Panc1 (cell line): ENCODE results near the gene PLA2G2C. TPM values are rescaled to one million over a fixed set of nuclear protein-coding genes. Genes with fewer than 3 reads are reported as not detected.

Experiments
- ATAC-seq: fragments of 200-7000 bp; cut with Tn5 transposase; 2 replicates; pipeline ENCODE4 v1.9.1; 2020; ENCODE audit warnings: mild to moderate bottlenecking, moderate library complexity
- BruUV-seq: library from RNA; stranded (reverse); fragments of 400-500 nt; replicated peaks from 2 replicates; lab custom pipeline; 2021; lab: Mats Ljungman, UMichigan
- CTCF ChIA-PET: fragments of 300-600 bp; sonication (Branson Sonifier 250); formaldehyde crosslinking; loops from one replicate; lab custom pipeline; 2022; ENCODE audit warnings: antibody characterized with exemption; lab: Charles Lee
- POLR2A ChIA-PET: fragments of 300-600 bp; sonication (Branson Sonifier 250); formaldehyde crosslinking; loops from one replicate; lab custom pipeline; 2022; ENCODE audit warnings: antibody characterized with exemption; lab: Charles Lee
- DNase-seq: peaks from one replicate; pipeline ENCODE4 v3.0.0-alpha.2; 2010; ENCODE audit warnings: low read depth, low spot score
- H3K27ac ChIP-seq: 2 replicates; pipeline ENCODE4 v1.5.1; 2011; ENCODE audit warnings: mild to moderate bottlenecking, low read length, inconsistent platforms
- H3K27me3 ChIP-seq: fragments of 200-500 bp; sonication (Bioruptor generic); 2 replicates; pipeline ENCODE4 v1.6.0; 2014; ENCODE audit warnings: low read length, inconsistent platforms; ENCODE audit not compliant: control insufficient read depth, insufficient read depth
- H3K36me3 ChIP-seq: fragments of 200-500 bp; sonication (Bioruptor generic); 2 replicates; pipeline ENCODE4 v1.5.1; 2014; ENCODE audit warnings: inconsistent platforms, mild to moderate bottlenecking, low read length, moderate library complexity; ENCODE audit not compliant: control insufficient read depth, insufficient read depth
- H3K4me1 ChIP-seq: 2 replicates; pipeline ENCODE4 v1.5.1; 2011; ENCODE audit warnings: inconsistent platforms, mild to moderate bottlenecking, low read length, moderate library complexity; ENCODE audit not compliant: control insufficient read depth, insufficient read depth
- H3K4me3 ChIP-seq, 2 experiments: 2 replicates each; pipeline ENCODE4 v1.5.1; 2011 to 2012; ENCODE audit warnings: low read depth in 2 of 2, low read length in 2 of 2, mild to moderate bottlenecking in 2 of 2, inconsistent platforms in 1 of 2, moderate library complexity in 1 of 2
- H3K9me3 ChIP-seq: fragments of 200-500 bp; sonication (Bioruptor generic); 2 replicates; pipeline ENCODE4 v1.5.1; 2014; ENCODE audit warnings: low read depth, mild to moderate bottlenecking, inconsistent platforms, low read length, moderate library complexity; ENCODE audit not compliant: control insufficient read depth, insufficient read depth
- POLR2AphosphoS5 ChIP-seq: IDR thresholded peaks from 2 replicates; pipeline ENCODE4 v1.6.1; 2012; ENCODE audit warnings: mild to moderate bottlenecking, low read depth, low read length, moderate library complexity
- SIN3A ChIP-seq: IDR thresholded peaks from 2 replicates; pipeline ENCODE4 v1.6.1; 2012; ENCODE audit warnings: low read depth, mild to moderate bottlenecking, low read length, moderate library complexity, borderline replicate concordance; ENCODE audit not compliant: insufficient read depth
- TCF7L2 ChIP-seq: IDR thresholded peaks from 2 replicates; pipeline ENCODE4 v1.6.1; 2011; ENCODE audit warnings: mild to moderate bottlenecking, low read depth, low read length, inconsistent platforms
- in situ Hi-C: cut with HindIII; loops from 2 replicates; pipeline ENCODE4 v1.10.0; 2016; ENCODE audit warnings: low sequenced_read_pairs, low pct_unique_long_range_greater_than_20kb
- intact Hi-C: fragments of 100-400 bp; cut with micrococcal nuclease; formaldehyde crosslinking; loops from one replicate; pipeline ENCODE4 v1.10.0; 2022; ENCODE audit not compliant: unreplicated experiment
- total RNA-seq: library from RNA; stranded (reverse); gene quantifications from one replicate; pipeline ENCODE4 v1.2.1, GENCODE V29; 2021; ENCODE audit not compliant: unreplicated experiment
- TF ChIP-seq, protein P1 (sequence below), 2 experiments: IDR thresholded peaks; 2 replicates each; pipeline ENCODE4 v1.6.1; 2011 to 2012; ENCODE audit warnings: low read depth in 2 of 2, control low read depth in 1 of 2, low read length in 1 of 2, mild to moderate bottlenecking in 1 of 2, moderate library complexity in 1 of 2; ENCODE audit not compliant: insufficient read depth in 1 of 2
- TF ChIP-seq, protein P2 (sequence below): fragments of 450-650 bp; IDR thresholded peaks from 2 replicates; pipeline ENCODE4 v1.5.1; 2017; ENCODE audit warnings: mild to moderate bottlenecking

The PLA2G2C gene
- total RNA-seq, 1 experiment from 2014 or later, result not detected

DNA sequence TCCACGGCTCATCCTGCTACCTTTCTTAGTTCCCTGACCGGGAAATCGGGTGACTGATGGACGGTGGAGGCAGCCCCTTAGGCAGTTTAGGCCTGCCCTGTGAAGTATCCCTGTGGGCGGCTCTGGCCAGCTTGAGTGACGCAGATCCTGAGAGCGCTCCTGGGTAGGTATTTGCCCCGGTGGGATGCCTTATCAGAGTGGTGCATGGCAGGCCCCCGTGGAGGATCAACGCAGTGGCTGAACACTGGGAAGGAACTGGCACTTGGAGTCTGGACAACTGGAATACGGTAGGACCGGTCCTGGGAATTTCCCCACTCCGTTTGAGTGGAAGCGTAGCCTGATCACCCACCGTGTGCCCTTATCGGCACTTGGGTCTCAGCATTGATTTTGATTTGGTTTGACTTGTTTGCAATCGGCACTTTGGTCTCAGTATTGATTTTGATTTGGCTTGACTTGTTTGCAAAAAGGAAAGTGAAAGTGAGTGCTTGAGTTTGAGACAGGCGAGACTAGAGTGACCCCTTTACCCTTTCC, 32.0 kb downstream of the PLA2G2C start:
- ChIA-PET POLR2A (no interaction called here), CTCF (interaction anchor here (0.5 to 0.6 kb wide), 2 partner anchors 24 to 52 kb away, joined by 3 read pairs; no protein-coding TSS in a partner anchor)
- BruUV-seq, result no TSS peak
- intact Hi-C loops, result no loop called here
- Histone ChIP-seq H3K27ac (peak overlapping the region; percentile 21; the same call in 1 of the 2 replicates), H3K4me1 (peaks cover 4% of the 10 kb centered on the region; the same call in 1 of the 2 replicates), H3K4me3 (peak overlapping the region in 1 of 2 experiments; percentile 3; a peak in 2 of 4 replicates), H3K9me3 (peaks cover under 1% of the 10 kb centered on the region; the same call in 1 of the 2 replicates), H3K27me3 (no peaks in the 10 kb centered on the region), H3K36me3 (no peaks in the 10 kb centered on the region)
- TF ChIP-seq POLR2AphosphoS5, result no peak
- TF ChIP-seq, protein P1, sequence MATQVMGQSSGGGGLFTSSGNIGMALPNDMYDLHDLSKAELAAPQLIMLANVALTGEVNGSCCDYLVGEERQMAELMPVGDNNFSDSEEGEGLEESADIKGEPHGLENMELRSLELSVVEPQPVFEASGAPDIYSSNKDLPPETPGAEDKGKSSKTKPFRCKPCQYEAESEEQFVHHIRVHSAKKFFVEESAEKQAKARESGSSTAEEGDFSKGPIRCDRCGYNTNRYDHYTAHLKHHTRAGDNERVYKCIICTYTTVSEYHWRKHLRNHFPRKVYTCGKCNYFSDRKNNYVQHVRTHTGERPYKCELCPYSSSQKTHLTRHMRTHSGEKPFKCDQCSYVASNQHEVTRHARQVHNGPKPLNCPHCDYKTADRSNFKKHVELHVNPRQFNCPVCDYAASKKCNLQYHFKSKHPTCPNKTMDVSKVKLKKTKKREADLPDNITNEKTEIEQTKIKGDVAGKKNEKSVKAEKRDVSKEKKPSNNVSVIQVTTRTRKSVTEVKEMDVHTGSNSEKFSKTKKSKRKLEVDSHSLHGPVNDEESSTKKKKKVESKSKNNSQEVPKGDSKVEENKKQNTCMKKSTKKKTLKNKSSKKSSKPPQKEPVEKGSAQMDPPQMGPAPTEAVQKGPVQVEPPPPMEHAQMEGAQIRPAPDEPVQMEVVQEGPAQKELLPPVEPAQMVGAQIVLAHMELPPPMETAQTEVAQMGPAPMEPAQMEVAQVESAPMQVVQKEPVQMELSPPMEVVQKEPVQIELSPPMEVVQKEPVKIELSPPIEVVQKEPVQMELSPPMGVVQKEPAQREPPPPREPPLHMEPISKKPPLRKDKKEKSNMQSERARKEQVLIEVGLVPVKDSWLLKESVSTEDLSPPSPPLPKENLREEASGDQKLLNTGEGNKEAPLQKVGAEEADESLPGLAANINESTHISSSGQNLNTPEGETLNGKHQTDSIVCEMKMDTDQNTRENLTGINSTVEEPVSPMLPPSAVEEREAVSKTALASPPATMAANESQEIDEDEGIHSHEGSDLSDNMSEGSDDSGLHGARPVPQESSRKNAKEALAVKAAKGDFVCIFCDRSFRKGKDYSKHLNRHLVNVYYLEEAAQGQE (IDR thresholded peaks at IDR 0.05; ENCODE audit: insufficient read depth in 1 of 2, low read depth in 2 of 2, low read length in 1 of 2), result no peak
- no peak for TF ChIP-seq SIN3A
- no peak for TF ChIP-seq TCF7L2
- TF ChIP-seq, protein P2, sequence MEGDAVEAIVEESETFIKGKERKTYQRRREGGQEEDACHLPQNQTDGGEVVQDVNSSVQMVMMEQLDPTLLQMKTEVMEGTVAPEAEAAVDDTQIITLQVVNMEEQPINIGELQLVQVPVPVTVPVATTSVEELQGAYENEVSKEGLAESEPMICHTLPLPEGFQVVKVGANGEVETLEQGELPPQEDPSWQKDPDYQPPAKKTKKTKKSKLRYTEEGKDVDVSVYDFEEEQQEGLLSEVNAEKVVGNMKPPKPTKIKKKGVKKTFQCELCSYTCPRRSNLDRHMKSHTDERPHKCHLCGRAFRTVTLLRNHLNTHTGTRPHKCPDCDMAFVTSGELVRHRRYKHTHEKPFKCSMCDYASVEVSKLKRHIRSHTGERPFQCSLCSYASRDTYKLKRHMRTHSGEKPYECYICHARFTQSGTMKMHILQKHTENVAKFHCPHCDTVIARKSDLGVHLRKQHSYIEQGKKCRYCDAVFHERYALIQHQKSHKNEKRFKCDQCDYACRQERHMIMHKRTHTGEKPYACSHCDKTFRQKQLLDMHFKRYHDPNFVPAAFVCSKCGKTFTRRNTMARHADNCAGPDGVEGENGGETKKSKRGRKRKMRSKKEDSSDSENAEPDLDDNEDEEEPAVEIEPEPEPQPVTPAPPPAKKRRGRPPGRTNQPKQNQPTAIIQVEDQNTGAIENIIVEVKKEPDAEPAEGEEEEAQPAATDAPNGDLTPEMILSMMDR, result no peak
- in situ Hi-C loops, result no loop called here
- DNase-seq (no peak), ATAC-seq (no peak)

DNA sequence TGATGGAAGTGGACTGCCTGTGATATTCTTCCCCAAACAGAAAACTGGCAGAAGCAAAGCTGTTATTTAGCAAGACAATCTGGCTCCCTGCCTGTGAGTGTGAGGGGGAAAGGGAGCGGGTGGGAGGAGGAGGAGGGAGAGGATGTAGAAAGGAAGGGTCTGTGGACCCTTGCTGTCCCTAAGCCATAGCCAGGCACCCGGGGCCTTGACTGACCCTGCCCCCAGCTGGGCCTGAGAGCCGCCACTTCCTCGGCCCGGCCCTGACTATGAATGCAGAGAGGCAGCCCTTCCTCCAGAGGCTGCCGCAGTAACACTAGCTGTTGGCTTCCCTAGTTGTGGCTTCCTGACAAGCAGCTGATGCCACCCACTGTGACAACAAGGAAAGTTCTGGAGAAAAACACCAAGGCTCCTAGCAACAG, 33.3 kb downstream of the PLA2G2C start:
- Histone ChIP-seq H3K27me3 (no peaks in the 10 kb centered on the region), H3K9me3 (no peaks in the 10 kb centered on the region), H3K4me3 (no peak overlapping the region), H3K4me1 (peaks cover 4% of the 10 kb centered on the region; the same call in 1 of the 2 replicates), H3K36me3 (no peaks in the 10 kb centered on the region), H3K27ac (no peak overlapping the region)
- intact Hi-C loops (loop anchor here (2.0 kb wide), 2 partner anchors 178 to 234 kb away; no protein-coding TSS in a partner anchor), in situ Hi-C loops (no loop called here)
- no peak for ATAC-seq
- no peak for DNase-seq
- TF ChIP-seq POLR2AphosphoS5, result no peak
- TF ChIP-seq, protein P2, result no peak
- no peak for TF ChIP-seq TCF7L2
- TF ChIP-seq, protein P1 (IDR thresholded peaks at IDR 0.05; ENCODE audit: insufficient read depth in 1 of 2, low read depth in 2 of 2, low read length in 1 of 2), result no peak
- no peak for TF ChIP-seq SIN3A
- ChIA-PET POLR2A (no interaction called here), CTCF (interaction anchor here (0.6 to 0.7 kb wide), 4 partner anchors 201 to 491 kb away, joined by 3 to 16 read pairs (median 8); no protein-coding TSS in a partner anchor)
- BruUV-seq, result no TSS peak
